ENCODE data around the gene PDE5A.

Gene PDE5A

GRCh38 chr4:119589165-119589564 is 39.4 kb downstream of the PDE5A start:
- H3K27ac ChIP-seq = no peak overlapping the region
- DNase-seq (ENCODE audit: low read depth, low spot score) = no peak

- no peak for DNase-seq (ENCODE audit: low read depth, low spot score)
Observed at GRCh38 chr4:119587796-119588195, 40.8 kb downstream of the PDE5A start.

GRCh38 chr4:119585771-119586170 is 42.8 kb downstream of the PDE5A start:
- H3K27ac ChIP-seq = no peak overlapping the region
- no peak for DNase-seq (ENCODE audit: low read depth, low spot score)

More at GRCh38 chr4:119587796-119588195, 40.8 kb downstream of the PDE5A start:
- H3K27ac ChIP-seq = no peak overlapping the region

GRCh38 chr4:119581190-119581873 is 47.3 kb downstream of the PDE5A start:
- DNase-seq (ENCODE audit: low read depth, low spot score) = no peak

GRCh38 chr4:119580293-119580692 is 48.3 kb downstream of the PDE5A start:
- no peak for DNase-seq (ENCODE audit: low read depth, low spot score)
- H3K27ac ChIP-seq = no peak overlapping the region

More at GRCh38 chr4:119581190-119581873, 47.3 kb downstream of the PDE5A start:
- no peak overlapping the region for H3K27ac ChIP-seq

GRCh38 chr4:119579823-119580222 is 48.8 kb downstream of the PDE5A start:
- DNase-seq (ENCODE audit: low read depth, low spot score) = no peak
- H3K27ac ChIP-seq = no peak overlapping the region

GRCh38 chr4:119570401-119570800 is 58.2 kb downstream of the PDE5A start:
- DNase-seq (ENCODE audit: low read depth, low spot score) = no peak
- no peak overlapping the region for H3K27ac ChIP-seq

GRCh38 chr4:119564106-119564505 is 64.5 kb downstream of the PDE5A start:
- DNase-seq (ENCODE audit: low read depth, low spot score) = no peak
- no peak overlapping the region for H3K27ac ChIP-seq

- H3K27ac ChIP-seq = no peak overlapping the region
- no peak for DNase-seq (ENCODE audit: low read depth, low spot score)
Observed at GRCh38 chr4:119559044-119559647, 69.5 kb downstream of the PDE5A start.

GRCh38 chr4:119550857-119551532 is 77.6 kb downstream of the PDE5A start:
- H3K27ac ChIP-seq = no peak overlapping the region
- DNase-seq (ENCODE audit: low read depth, low spot score) = no peak

- DNase-seq (ENCODE audit: low read depth, low spot score) = no peak
- no peak overlapping the region for H3K27ac ChIP-seq
Observed at GRCh38 chr4:119549639-119550038, 79.0 kb downstream of the PDE5A start.

- no peak overlapping the region for H3K27ac ChIP-seq
- no peak for DNase-seq (ENCODE audit: low read depth, low spot score)
Observed at GRCh38 chr4:119543779-119544178, 84.8 kb downstream of the PDE5A start.

- DNase-seq (ENCODE audit: low read depth, low spot score) = no peak
- H3K27ac ChIP-seq = no peak overlapping the region
Observed at GRCh38 chr4:119543187-119543586, 85.4 kb downstream of the PDE5A start.

- no peak for DNase-seq (ENCODE audit: low read depth, low spot score)
- H3K27ac ChIP-seq = no peak overlapping the region
Observed at GRCh38 chr4:119540249-119540648, 88.4 kb downstream of the PDE5A start.

GRCh38 chr4:119537586-119537985 is 91.0 kb downstream of the PDE5A start:
- H3K27ac ChIP-seq = no peak overlapping the region
- no peak for DNase-seq (ENCODE audit: low read depth, low spot score)

GRCh38 chr4:119536572-119537528 is 91.8 kb downstream of the PDE5A start:
- DNase-seq (ENCODE audit: low read depth, low spot score) = no peak
- H3K27ac ChIP-seq = peak overlapping the region; percentile 16

- H3K27ac ChIP-seq = no peak overlapping the region
- DNase-seq (ENCODE audit: low read depth, low spot score) = no peak
Observed at GRCh38 chr4:119532319-119532718, 96.3 kb downstream of the PDE5A start.

- no peak overlapping the region for H3K27ac ChIP-seq
- DNase-seq (ENCODE audit: low read depth, low spot score) = no peak
Observed at GRCh38 chr4:119529788-119530187, 98.8 kb downstream of the PDE5A start.

GRCh38 chr4:119526786-119527550 is 101.6 kb downstream of the PDE5A start:
- DNase-seq (ENCODE audit: low read depth, low spot score) = no peak
- no peak overlapping the region for H3K27ac ChIP-seq
